Fibroblast of villous mesenchyme (primary cell): ENCODE measurements around the gene SPP1. TPM values are rescaled to one million over a fixed set of nuclear protein-coding genes. Genes with fewer than 3 reads are reported as not detected.
A peak's percentile ranks its signal among the peaks of the same experiment; 100 is the strongest.

ENCODE experiments used
- DNase-seq: peaks from one replicate; pipeline ENCODE4 v3.0.0-alpha.2; 2010; ENCODE audit warnings: low read depth
- H3K4me3 ChIP-seq: 2 replicates; pipeline ENCODE4 v1.5.1; 2011; ENCODE audit warnings: low read depth, mild to moderate bottlenecking, low read length
- CTCF ChIP-seq: IDR thresholded peaks from 2 replicates; pipeline ENCODE4 v1.5.1; 2012; ENCODE audit warnings: low read depth, mild to moderate bottlenecking, low read length; ENCODE audit not compliant: insufficient read depth
- total RNA-seq: library from RNA; depleted of rRNA; stranded (reverse); fragments of >200 nt; gene quantifications from 2 replicates; pipeline ENCODE4 v1.2.3, GENCODE V29; 2012

SPP1 gene
- total RNA-seq, 1 donor, result 3.9 TPM

GRCh38 chr4:87974856-87975462 lies 555 bp upstream of the SPP1 start:
- no peak for TF ChIP-seq CTCF
- no peak for DNase-seq
- H3K4me3 ChIP-seq, result no peak overlapping the region

GRCh38 chr4:87977521-87978278 lies 2.2 kb downstream of the SPP1 start:
- no peak for TF ChIP-seq CTCF
- no peak for DNase-seq
- no peak overlapping the region for H3K4me3 ChIP-seq

GRCh38 chr4:87978681-87979080 lies 3.2 kb downstream of the SPP1 start:
- DNase-seq, result peak; percentile 18
- H3K4me3 ChIP-seq, result no peak overlapping the region
- TF ChIP-seq CTCF, result no peak

- no peak for DNase-seq
- no peak overlapping the region for H3K4me3 ChIP-seq
- no peak for TF ChIP-seq CTCF
Measured at GRCh38 chr4:87979810-87980209, 4.3 kb downstream of the SPP1 start.

- no peak for TF ChIP-seq CTCF
- DNase-seq, result no peak
- no peak overlapping the region for H3K4me3 ChIP-seq
Measured at GRCh38 chr4:87981486-87981885, 6.0 kb downstream of the SPP1 start.

GRCh38 chr4:87982036-87982435 lies 6.5 kb downstream of the SPP1 start:
- no peak for DNase-seq
- H3K4me3 ChIP-seq, result no peak overlapping the region
- TF ChIP-seq CTCF, result no peak

- H3K4me3 ChIP-seq, result no peak overlapping the region
- no peak for DNase-seq
- no peak for TF ChIP-seq CTCF
Measured at GRCh38 chr4:87982446-87983010, 7.0 kb downstream of the SPP1 start.
